GM13977 (cell line): ENCODE results near the gene NPR3.

ENCODE experiments used
- DNase-seq: peaks from one replicate; pipeline ENCODE4 v3.0.0; 2012; ENCODE audit warnings: low spot score
- CTCF ChIP-seq: IDR thresholded peaks from 2 replicates; pipeline ENCODE4 v1.5.1; 2012; ENCODE audit warnings: mild to moderate bottlenecking, control low read depth; ENCODE audit not compliant: insufficient read depth; ENCODE audit errors: extremely low read depth, missing control alignments
- in situ Hi-C: fragments of 300-500 bp; cut with MboI; formaldehyde crosslinking; loops from one replicate; pipeline ENCODE4 v1.12.0; 2022; ENCODE audit warnings: low sequenced_read_pairs, low pct_unique_long_range_greater_than_20kb, mixed read lengths, inconsistent platforms; ENCODE audit not compliant: unreplicated experiment

The NPR3 gene

DNA sequence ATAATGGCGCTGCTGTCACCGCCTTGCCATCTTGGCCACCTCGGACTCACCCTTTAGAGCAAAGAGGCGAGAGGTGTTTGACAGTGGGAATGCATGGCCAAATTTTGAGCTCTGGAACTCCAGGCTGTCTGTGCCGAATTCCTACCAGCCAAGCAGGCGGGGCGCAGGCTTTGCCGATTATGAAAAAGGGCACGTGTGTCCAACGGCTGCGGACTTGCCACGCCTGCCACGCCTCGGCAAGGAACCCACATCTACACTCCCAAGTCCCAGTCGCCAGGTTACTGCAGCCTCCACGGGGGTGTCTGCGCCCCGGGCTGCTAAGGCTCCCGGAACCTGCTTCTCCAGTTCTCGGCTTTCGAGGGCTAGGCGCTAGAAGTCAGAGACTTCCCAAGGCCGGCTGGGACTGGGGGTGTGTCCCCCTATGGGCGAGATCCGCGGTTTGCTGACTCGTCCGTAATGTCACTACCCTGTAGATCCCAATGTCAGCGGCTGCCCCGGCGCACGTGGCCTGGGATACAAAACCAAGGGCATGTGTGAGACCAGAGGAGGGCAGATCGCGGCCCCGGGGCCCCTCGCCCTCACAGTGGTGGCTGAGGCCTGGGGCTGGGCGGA, 2.8 kb downstream of the NPR3 start:
- in situ Hi-C loops = loop anchor here (25.0 kb wide), 1 partner anchor 698 kb away; no protein-coding TSS in a partner anchor
- DNase-seq = peak; percentile 28
- no peak for TF ChIP-seq CTCF

GRCh38 chr5:32714836-32715235, 3.7 kb downstream of the NPR3 start:
- TF ChIP-seq CTCF = no peak
- in situ Hi-C loops = loop anchor here (25.0 kb wide), 1 partner anchor 697 kb away; no protein-coding TSS in a partner anchor
- DNase-seq = no peak

GRCh38 chr5:32720300-32720699, 9.2 kb downstream of the NPR3 start:
- in situ Hi-C loops = loop anchor here (25.0 kb wide), 1 partner anchor 692 kb away; no protein-coding TSS in a partner anchor
- TF ChIP-seq CTCF = no peak
- DNase-seq = no peak

GRCh38 chr5:32721626-32722025, 10.5 kb downstream of the NPR3 start:
- TF ChIP-seq CTCF = no peak
- DNase-seq = no peak
- in situ Hi-C loops = loop anchor here (25.0 kb wide), 1 partner anchor 691 kb away; no protein-coding TSS in a partner anchor

DNA sequence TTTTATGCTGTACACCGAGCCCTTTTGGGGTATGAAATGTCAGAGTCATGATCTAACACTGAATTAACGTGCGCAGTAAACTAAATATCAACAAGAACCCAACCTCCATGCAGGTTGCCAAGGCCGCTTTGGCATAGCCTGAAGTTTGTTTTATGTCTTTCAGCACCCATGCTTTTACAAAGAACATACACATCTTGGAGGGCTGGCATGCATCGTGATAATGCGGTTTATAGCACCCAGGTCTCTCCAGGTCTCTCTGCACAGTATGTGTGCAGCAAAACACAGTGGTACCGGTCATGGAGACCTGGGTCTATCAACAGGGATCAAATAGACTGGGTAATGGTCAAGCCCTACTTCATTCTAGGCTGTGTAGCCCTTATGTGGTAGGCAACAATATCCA, 11.8 kb downstream of the NPR3 start:
- in situ Hi-C loops = loop anchor here (25.0 kb wide), 1 partner anchor 689 kb away; no protein-coding TSS in a partner anchor
- no peak for DNase-seq
- no peak for TF ChIP-seq CTCF

DNA sequence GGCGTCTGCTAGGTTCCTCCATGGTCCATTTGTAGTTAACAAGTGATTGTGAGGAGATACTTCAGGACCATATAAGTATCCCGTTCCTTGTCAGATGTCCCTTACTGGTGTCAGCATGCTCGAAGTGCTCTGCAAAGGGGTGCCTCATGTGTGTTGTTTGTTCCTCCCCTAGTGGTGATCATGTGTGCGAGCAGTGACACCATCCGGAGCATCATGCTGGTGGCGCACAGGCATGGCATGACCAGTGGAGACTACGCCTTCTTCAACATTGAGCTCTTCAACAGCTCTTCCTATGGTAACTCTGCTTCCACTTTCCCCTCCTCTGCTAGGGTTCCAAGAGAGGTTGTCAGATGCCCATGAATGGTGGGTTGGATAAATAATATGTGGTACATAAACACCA, 13.4 kb downstream of the NPR3 start:
- no peak for TF ChIP-seq CTCF
- in situ Hi-C loops = loop anchor here (25.0 kb wide), 1 partner anchor 688 kb away; no protein-coding TSS in a partner anchor
- DNase-seq = no peak
